ENCODE data around the gene DSCAM. TPM values are rescaled to one million over a fixed set of nuclear protein-coding genes. Genes with fewer than 3 reads are reported as not detected.
"Not testable (repeated sequence)": the region's sequence is repeated elsewhere in the genome, so short reads cannot be mapped to it uniquely, and the experiment has no call there.

DSCAM gene
- total RNA-seq, 1 experiment from 2014 or later, result not detected

DNA sequence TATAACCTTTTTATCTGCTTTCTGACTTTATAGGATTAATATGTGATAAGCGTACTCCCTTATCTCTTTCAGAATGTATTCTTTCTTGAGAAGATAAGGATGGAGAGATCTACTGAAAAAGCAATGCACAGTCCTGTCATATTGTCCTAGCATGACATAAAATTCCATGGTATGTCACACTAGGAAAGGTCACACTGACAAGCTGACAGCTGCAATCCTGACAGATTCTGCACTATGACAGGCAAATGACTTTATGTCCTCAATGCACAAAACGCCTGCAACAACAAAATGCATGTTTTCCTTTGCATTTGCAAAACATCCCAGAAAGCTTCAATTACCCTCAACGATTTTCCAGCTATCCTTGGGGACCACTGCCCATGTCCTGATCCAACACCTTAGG lies 393.8 kb downstream of the DSCAM start:
- no peak for DNase-seq (ENCODE audit: low read depth)

- DNase-seq (ENCODE audit: low read depth), result no peak
Measured at GRCh38 chr21:40452548-40452947, 394.4 kb downstream of the DSCAM start.

GRCh38 chr21:40447016-40447415 lies 399.9 kb downstream of the DSCAM start:
- DNase-seq (ENCODE audit: low read depth), result no peak

- no peak for DNase-seq (ENCODE audit: low read depth)
Measured at GRCh38 chr21:40445349-40445921, 401.5 kb downstream of the DSCAM start.

DNA sequence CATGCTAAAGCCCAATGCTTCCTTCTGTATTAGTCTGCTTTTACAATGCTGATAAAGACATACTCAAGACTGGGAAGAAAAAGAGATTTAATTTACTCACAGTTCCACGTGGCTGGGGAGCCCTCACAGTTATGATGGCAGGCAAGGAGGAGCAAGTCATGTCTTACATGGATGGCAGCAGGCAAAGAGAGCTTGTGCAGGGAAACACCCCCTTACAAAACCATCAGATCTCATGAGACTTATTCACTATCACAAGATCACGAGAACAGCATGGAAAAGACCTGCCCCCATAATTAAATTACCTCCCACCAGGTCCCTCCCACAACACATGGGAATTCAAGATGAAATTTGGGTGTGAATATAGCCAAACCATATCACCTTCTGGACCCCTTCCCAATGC lies 407.4 kb downstream of the DSCAM start:
- not testable (repeated sequence) for DNase-seq (ENCODE audit: low read depth)

GRCh38 chr21:40438616-40439015 lies 408.3 kb downstream of the DSCAM start:
- DNase-seq (ENCODE audit: low read depth), result no peak

- no peak for DNase-seq (ENCODE audit: low read depth)
Measured at GRCh38 chr21:40436261-40436660, 410.7 kb downstream of the DSCAM start.

DNA sequence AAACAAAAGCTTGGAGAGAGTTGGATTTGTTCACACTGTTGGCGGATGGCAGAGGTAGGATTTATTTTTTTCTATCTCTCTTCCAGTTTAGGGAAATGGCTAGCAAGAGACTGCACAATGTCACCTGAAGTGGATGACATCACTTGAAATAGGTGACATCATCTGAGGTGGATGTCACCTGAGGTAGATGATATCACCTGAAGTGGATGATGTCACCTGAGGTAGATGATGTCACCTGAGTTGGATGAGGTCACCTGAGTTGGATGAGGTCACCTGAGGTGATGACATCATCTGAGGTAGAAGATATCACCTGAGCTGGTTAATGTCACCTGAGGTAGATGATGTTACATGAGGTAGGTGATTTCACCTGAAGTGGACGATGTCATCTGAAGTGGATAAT lies 413.4 kb downstream of the DSCAM start:
- no peak for DNase-seq (ENCODE audit: low read depth)

GRCh38 chr21:40425981-40426380 lies 421.0 kb downstream of the DSCAM start:
- no peak for DNase-seq (ENCODE audit: low read depth)

DNA sequence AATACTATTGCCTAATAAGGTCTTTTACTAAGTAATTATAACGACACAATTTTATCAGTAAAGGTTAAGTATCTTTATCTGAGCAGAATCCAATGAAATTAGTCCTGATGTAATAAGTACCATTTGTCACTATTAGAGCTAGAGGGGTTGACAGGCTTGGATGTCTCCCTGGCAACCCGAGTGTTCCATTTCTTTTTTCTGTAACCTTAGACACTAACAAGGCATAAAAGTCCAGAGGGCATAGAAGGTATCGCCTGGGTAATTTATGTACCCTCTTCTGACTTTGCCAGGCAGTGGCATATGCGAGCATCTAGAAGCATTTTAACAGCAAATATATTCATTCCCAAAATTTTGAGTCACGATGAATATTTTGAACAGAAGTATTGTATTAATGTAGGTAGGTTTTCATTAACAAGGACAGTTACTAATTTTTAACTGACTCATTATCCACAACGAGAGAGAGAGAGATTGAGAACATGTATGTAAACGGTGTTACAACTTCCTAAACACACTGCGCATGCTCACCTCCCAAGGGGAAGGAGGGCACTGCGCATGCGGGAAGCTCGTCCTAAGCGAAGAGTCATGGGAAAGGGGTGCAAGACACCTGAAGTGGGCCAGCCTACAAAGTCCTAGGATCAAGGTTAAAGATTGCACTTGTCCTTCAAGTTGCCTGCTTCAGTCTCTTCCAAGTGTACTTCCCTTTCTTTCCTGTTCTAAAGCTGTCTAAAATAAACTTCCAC lies 423.9 kb downstream of the DSCAM start:
- no peak for DNase-seq (ENCODE audit: low read depth)

DNA sequence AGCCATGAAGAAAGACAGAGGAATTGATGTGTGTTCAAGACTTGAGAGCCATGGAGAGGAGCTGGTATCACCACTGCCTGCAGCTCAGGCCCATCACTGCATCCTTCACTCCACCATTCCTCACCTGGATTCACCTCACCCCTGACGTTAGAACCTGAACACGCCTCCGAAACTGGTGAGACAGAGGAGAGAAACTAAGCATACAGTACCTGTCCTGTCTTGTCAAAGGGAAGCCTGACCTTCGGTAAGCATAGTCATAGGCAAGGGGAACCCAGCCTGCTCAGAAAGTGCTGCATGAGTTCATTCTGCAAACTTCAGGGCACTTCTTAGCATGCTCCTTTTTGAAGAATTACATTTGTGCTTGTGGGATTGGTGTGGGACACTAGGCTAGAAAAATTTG lies 425.8 kb downstream of the DSCAM start:
- DNase-seq (ENCODE audit: low read depth), result no peak

DNA sequence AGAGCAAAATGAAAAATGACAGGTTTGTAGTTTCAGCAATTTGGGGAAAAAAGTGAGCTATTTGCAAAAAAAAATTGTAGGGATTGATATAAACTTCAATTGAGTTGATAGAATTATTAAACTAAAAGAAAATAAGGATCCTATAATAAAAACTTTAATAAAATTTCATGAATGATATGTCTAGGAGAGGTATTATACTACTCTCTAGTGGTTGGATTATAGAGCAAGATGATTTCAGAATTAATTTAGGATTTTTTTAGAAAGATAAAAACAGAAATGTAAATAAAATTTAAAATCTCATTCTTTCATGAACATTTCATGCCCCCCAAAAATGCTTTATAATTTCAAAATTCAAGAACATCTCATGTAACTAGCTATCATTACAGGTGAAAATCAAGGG lies 430.4 kb downstream of the DSCAM start:
- no peak for DNase-seq (ENCODE audit: low read depth)

DNA sequence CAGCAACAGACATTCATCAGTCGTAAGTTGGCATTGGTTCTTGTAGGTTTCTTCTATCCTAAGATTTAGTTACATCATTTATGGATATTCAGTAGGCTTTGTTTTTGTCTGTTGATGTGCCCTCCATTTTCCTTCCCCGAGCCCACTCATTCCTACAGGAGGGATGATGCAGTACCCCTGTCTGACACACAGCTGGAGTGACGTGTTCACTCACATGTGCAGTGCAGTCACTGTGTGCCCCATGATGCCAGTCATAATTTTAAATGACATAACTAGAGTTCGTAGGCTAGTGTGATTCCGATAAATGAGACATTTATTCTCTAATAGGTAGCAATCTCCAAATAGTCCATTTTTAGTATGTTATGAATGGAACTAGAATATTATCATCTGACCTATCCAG lies 438.4 kb downstream of the DSCAM start:
- no peak for DNase-seq (ENCODE audit: low read depth)

DNA sequence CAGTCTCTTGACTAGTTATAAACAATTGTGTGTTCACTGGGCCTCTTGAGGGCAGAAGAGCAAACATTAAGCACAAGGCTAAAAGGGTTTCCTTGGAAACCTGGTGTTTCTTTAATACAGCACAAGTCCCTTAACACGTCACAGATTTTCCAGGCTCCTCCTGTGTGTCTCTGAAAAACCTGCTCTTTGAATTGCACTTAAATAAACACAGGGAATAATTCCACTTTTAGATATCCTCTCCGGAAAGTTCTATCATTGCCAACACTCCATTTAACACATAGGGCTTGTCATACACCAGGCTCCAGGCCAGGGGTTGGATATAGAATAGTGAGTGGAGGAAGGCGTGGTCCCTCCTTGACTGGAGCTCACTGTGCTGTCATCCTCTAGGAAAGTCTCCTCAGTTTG lies 442.6 kb downstream of the DSCAM start:
- DNase-seq (ENCODE audit: low read depth), result no peak

GRCh38 chr21:40402884-40403582 lies 443.9 kb downstream of the DSCAM start:
- DNase-seq (ENCODE audit: low read depth), result no peak

- no peak for DNase-seq (ENCODE audit: low read depth)
Measured at GRCh38 chr21:40395732-40396131, 451.2 kb downstream of the DSCAM start.

GRCh38 chr21:40393066-40393465 lies 453.9 kb downstream of the DSCAM start:
- DNase-seq (ENCODE audit: low read depth), result no peak

DNA sequence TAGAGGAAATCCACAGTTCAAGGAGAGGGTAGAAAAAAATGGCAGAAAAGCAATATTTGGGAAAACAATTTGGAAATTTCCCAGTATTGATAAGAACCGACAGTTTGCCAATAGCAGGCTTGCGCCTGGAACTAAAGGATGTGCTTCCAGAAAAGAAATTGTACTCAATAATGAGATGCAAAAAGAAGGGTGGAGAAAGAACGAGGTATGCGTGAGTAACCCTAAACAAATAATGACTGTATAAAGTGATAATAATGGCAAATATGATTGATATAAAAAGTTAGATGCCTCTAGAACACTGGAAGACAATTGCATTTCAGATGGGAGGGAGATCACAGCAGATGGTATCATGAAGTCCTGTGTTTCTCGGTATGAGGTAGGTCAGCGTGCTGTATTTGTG lies 458.9 kb downstream of the DSCAM start:
- no peak for DNase-seq (ENCODE audit: low read depth)

- DNase-seq (ENCODE audit: low read depth), result no peak
Measured at GRCh38 chr21:40386981-40387747, 459.8 kb downstream of the DSCAM start.

DNA sequence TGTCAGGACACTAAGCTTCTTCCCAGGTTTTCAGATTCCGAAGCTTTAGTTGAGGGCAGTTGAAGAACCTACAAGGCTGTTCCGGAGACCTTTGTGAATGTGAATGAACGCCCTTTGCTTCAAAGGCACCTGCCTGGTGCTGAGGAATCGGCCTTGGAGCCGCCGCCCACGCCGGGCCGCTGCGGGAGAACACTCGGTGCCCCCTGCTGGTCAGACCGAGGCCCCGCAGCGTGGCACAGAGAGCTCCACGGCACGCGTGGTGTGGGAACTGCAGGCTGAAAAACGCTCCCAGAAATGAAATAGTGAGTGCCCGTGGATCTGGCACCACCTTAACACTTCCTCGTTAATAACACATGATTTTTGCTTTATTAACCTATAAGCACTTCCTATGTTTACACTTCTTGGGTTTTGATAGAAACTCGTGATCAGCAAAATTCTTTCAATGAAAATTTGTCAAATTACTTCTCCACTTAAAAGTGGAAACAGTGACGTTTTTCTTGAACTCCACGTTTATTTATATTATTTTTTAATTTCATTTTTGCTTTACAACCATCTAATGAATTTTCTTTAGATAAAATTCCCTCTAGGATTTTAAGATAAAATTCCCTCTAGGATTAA lies 460.6 kb downstream of the DSCAM start:
- no peak for DNase-seq (ENCODE audit: low read depth)

- DNase-seq (ENCODE audit: low read depth), result no peak
Measured at GRCh38 chr21:40385883-40386282, 461.1 kb downstream of the DSCAM start.

- no peak for DNase-seq (ENCODE audit: low read depth)
Measured at GRCh38 chr21:40383951-40384350, 463.0 kb downstream of the DSCAM start.
